ENCODE data around the gene IRF7. TPM values are rescaled to one million over a fixed set of nuclear protein-coding genes. Genes with fewer than 3 reads are reported as not detected.

The IRF7 gene
- total RNA-seq, 1 donor from 2014 or later, result 45.3 TPM

DNA sequence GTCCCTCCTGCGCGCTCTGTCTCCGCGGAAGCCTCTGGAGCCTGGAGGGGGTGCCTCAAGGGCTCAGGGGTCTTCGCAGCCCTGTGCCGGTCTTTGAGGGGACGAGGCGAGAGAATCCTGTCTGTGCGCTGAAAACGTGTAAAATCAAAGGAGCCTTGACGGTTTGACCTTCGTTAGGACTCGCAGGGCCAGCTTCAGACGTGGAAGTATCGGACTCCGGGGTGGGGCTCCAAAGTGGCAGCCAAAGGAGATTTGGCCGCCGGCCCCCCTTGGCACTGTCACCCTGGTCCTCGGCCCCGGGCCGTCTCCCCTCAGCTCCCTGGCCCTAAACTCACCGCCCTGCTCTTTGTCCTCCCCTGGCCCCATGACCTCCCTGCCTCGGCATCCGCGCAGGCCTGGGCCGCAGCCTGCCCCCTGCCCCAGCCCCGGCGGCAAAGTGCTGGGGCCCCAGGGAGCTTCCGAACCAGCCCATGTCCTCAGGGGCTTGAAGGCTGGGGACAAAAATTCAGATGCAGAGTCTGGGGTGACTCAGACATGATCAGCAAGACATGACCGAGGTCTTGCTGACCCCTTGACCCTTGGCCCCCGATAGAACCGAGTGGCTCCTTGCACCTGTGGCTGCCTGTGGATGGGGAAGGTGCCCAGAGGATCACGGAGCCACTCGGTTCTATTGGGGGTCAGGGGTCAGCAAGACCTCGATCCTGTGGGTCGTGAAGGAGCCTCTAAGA lies 46.4 kb downstream of the IRF7 start:
- peak overlapping the region; percentile 81 for H3K27ac Mint-ChIP-seq
- peak overlapping the region; percentile 85 for H3K4me3 Mint-ChIP-seq
- H3K36me3 Mint-ChIP-seq (ENCODE audit: low read depth), result peaks cover 13% of the 10 kb centered on the region
- H3K9me3 Mint-ChIP-seq, result no peaks in the 10 kb centered on the region
- H3K4me1 Mint-ChIP-seq, result peaks cover 17% of the 10 kb centered on the region
- DNase-seq, result no peak
- peaks cover 2% of the 10 kb centered on the region for H3K27me3 Mint-ChIP-seq
- intact Hi-C loops (cut with micrococcal nuclease), result loop anchor here (2.0 kb wide), 1 partner anchor 63 kb away; the partner anchor contains the start of gene RNH1

DNA sequence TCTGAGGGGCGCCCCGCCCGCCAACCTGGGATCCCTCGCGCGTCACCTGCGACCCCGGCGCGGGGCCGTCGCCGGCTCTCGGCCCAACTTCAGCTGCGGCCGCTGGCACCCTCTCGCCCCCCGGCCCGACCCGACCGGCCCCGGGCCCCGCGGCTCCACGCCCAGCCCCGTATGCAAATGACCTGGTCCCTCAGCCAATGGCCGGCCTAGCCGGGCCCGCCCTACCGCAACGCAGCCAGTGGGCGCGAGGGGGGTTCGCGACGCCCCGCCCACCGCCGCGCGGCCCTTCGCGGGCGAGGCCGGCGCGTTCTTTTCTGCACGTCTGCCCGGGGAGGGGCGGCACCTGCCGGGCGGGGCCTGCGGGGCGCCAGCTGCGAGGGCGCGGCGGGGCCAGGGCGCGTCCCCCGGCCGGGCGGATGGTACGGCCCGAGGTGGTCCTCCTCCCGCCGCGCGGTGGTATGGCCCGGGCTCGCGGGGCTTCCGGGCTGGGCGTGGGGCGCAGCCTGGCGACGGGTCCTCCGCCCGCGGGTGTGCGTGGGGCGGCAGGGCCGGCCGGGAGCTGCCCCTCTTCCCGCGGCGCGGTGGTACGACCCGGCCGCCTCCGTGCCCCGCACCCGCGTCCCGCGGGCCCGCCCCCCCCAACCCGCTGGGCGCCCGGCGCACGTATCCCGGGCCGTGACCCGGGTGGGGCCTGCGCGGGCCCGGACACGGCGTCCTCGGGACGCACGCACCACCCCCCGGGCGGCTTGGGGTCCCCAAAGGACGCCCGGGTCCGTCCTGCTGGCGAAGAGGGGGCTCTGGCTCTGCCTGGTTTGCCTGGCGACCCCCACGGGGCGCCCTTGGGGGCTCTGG lies 47.2 kb downstream of the IRF7 start:
- Mint-ChIP-seq H3K36me3 (ENCODE audit: low read depth) (peaks cover 15% of the 10 kb centered on the region), H3K4me3 (peak overlapping the region; percentile 85), H3K27ac (peak overlapping the region; percentile 81), H3K4me1 (peaks cover 15% of the 10 kb centered on the region), H3K27me3 (no peaks in the 10 kb centered on the region), H3K9me3 (no peaks in the 10 kb centered on the region)
- intact Hi-C loops (cut with micrococcal nuclease), result loop anchor here (1.0 to 2.0 kb wide), 2 partner anchors 8 to 62 kb away; partner anchors contain the start of genes PHRF1 and RNH1
- DNase-seq, result peak; percentile 99

DNA sequence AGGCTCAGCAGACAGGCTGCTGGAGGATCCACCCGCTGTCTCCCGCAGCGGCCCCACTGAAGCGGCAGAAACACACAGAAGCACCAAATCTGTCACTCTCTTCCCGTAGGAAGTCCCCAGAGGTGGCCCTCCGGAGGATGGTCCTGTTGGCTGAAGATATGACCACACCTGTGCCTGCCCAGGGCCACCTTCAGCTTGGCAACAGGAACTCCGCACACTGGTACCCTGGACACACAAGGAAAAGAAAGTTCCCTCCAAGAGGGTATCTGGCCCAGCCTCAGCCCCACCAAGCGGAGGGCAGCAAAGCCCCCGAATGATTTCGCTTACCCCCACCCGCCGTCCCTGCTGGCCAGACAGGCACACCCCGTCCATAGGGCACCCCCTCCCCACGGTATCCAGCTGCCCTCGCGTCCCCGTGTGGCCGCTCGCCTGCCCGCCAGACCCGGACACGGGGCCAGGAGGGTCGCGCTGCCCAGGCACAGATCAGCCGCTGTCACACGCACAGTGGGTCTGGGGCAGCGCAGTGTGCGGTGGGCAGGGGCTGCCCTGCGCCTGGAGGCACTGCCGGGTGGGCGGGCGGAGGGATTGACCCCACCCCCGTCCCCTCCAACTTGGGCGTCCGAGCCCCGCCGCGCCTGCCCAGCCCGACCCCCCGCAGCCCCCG lies 48.0 kb downstream of the IRF7 start:
- peak overlapping the region; percentile 81 for H3K27ac Mint-ChIP-seq

DNA sequence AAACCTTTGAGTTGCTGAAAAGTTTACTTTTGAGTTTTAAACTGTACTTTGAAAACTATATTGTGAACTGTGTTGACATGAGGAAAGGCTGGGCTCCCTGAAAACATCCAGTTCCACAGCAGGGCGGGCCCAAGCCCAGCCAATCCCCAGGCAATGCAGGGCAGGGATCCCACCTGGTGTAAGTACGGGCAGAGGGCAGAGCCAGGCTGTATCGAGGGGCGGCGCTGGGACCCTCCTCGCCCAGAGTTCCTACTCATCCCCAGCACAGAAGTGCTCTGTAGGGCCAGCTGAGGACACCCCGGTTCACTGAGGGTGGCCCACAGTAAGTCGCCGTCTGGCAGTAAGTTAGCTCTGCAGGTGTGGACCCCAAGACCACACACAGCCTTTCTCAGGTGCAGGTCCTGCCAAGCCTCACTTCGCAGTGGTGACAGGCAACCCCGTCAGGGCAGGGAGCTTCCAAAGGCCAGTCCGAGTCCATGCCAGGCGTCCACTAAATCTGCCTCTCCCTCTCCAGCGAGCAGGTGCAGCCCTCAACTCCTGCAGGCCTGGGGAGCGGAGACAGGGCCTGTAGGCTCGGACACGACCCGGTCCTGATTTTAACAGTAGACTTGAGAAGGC lies 48.6 kb downstream of the IRF7 start:
- H3K27ac Mint-ChIP-seq, result peak overlapping the region; percentile 81
- peak overlapping the region; percentile 89 for H3K4me3 Mint-ChIP-seq
- H3K4me1 Mint-ChIP-seq, result peaks cover 16% of the 10 kb centered on the region

More for the DNA sequence above, 48.0 kb downstream of the IRF7 start:
- intact Hi-C loops (cut with micrococcal nuclease), result loop anchor here (1.0 to 2.0 kb wide), 2 partner anchors 9 to 61 kb away; partner anchors contain the start of genes PHRF1 and RNH1
- DNase-seq, result no peak
- Mint-ChIP-seq H3K27me3 (no peaks in the 10 kb centered on the region), H3K36me3 (ENCODE audit: low read depth) (peaks cover 16% of the 10 kb centered on the region), H3K4me1 (peaks cover 16% of the 10 kb centered on the region), H3K4me3 (peak overlapping the region; percentile 89), H3K9me3 (no peaks in the 10 kb centered on the region)

DNA sequence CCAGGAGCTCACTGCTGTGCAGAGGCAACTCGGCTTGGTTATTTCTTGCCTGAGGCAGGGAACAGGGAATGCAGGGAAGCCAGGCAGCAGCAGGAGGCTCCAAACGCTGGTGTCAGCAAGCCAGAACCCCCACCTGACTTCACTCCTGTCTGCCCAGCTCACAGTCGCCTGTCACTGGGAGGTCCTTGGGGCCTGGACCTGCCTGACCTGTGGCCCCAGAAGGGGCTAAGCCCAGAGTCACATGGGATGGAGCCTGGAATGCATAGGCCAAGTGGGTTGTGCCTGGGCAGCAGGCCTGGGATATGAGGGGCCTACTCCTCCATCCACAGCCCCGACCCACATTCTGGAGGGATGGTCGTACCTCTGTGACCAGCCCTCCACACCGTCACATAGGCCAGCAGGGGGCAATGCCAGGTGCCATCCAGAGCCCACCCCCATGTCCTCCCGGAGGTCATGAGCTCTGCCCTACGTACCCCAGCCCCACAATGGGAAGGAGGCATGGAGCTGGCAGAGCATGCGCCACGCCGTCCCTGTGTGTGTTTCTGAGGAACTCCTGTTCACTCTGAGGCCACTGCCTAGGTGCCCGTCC lies 49.7 kb downstream of the IRF7 start:
- no peaks in the 10 kb centered on the region for H3K9me3 Mint-ChIP-seq
- H3K27ac Mint-ChIP-seq, result no peak overlapping the region
- intact Hi-C loops (cut with micrococcal nuclease), result no loop called here
- no peak for DNase-seq
- H3K4me1 Mint-ChIP-seq, result peaks cover 20% of the 10 kb centered on the region
- H3K27me3 Mint-ChIP-seq, result no peaks in the 10 kb centered on the region
- H3K4me3 Mint-ChIP-seq, result no peak overlapping the region
- H3K36me3 Mint-ChIP-seq (ENCODE audit: low read depth), result peaks cover 18% of the 10 kb centered on the region

More for the DNA sequence above, 48.6 kb downstream of the IRF7 start:
- Mint-ChIP-seq H3K27me3 (no peaks in the 10 kb centered on the region), H3K9me3 (no peaks in the 10 kb centered on the region), H3K36me3 (ENCODE audit: low read depth) (peaks cover 16% of the 10 kb centered on the region)
- DNase-seq, result peak; percentile 64
- intact Hi-C loops (cut with micrococcal nuclease), result no loop called here

DNA sequence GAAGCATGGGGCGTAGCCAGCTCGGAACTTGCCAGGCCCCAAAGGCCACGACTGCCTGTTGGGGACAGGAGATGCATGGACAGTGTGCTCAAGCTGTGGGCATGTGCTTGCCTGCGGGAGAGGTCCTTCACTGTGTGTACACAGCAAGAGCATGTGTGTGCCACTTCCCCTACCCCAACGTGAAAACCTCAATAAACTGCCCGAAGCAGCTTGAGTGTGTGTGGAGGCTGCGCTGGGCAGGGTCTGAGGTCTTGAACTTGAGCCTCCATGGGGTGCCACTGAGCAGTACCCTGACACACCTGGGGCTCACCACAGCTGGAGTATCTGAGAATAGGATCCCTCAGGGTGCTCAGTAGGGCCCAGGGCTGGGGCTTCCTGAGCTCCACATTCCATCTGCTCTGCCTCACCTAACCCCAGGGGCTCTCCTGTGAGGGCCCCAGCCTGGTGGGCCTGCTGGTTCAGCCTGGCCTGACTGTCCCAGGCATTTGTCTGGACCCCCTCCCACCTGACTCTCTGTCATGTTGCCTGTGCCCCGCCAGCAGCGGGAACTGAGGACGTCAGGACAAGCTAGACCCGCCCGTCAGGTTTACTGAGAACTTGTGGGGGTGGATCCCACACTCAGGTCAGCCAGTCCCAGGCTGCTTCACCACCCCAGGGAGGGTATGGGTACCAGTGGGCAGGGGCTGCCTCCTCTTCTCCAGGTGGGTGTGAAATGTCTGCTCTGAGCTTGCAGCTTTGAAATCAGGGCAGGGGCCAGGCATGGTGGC lies 51.8 kb downstream of the IRF7 start:
- no peak overlapping the region for H3K27ac Mint-ChIP-seq
- intact Hi-C loops (cut with micrococcal nuclease), result no loop called here

DNA sequence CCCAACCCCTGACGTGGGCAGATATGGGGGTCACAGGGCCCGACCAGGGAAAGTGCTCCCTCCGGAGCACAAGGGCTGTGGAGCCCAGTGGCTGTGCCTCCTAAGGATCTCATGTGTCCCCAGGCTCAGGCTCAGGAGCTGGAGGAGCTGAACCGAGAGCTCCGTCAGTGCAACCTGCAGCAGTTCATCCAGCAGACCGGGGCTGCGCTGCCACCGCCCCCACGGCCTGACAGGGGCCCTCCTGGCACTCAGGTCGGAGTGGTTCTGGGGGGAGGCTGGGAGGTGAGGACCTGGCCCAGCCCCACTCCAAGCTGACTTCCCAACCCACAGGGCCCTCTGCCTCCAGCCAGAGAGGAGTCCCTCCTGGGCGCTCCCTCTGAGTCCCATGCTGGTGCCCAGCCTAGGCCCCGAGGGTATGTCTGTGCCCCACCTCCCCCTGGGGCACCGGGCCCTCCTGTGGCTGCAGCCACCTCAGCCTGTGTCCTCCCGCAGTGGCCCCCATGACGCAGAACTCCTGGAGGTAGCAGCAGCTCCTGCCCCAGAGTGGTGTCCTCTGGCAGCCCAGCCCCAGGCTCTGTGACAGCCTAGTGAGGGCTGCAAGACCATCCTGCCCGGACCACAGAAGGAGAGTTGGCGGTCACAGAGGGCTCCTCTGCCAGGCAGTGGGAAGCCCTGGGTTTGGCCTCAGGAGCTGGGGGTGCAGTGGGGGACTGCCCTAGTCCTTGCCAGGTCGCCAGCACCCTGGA lies 52.5 kb downstream of the IRF7 start:
- no peaks in the 10 kb centered on the region for H3K9me3 Mint-ChIP-seq
- H3K27me3 Mint-ChIP-seq, result peaks cover under 1% of the 10 kb centered on the region
- peaks cover 22% of the 10 kb centered on the region for H3K4me1 Mint-ChIP-seq
- H3K36me3 Mint-ChIP-seq (ENCODE audit: low read depth), result peaks cover 18% of the 10 kb centered on the region
- no peak overlapping the region for H3K4me3 Mint-ChIP-seq
- DNase-seq, result no peak
- intact Hi-C loops (cut with micrococcal nuclease), result no loop called here
- no peak overlapping the region for H3K27ac Mint-ChIP-seq

More for the DNA sequence above, 51.8 kb downstream of the IRF7 start:
- Mint-ChIP-seq H3K4me1 (peaks cover 22% of the 10 kb centered on the region), H3K4me3 (no peak overlapping the region), H3K36me3 (ENCODE audit: low read depth) (peaks cover 18% of the 10 kb centered on the region), H3K27me3 (no peaks in the 10 kb centered on the region), H3K9me3 (no peaks in the 10 kb centered on the region)
- DNase-seq, result no peak

Other genes with a start within 250 kb of the IRF7 start
- 3.9 and 4.1 TPM in 2 replicates for gene B4GALNT4, start 246.5 kb downstream of the IRF7 start, total RNA-seq
- gene PKP3, start 221.7 kb downstream of the IRF7 start, total RNA-seq, result not detected in 2 replicates
- 40.7 and 42.7 TPM in 2 replicates for gene SIGIRR, start 201.0 kb downstream of the IRF7 start, total RNA-seq
- gene ANO9, start 173.9 kb downstream of the IRF7 start, total RNA-seq, result 35.4 and 36.9 TPM in 2 replicates
- gene PTDSS2, start 165.7 kb downstream of the IRF7 start, total RNA-seq, result 31.0 and 31.8 TPM in 2 replicates
- 130 and 134 TPM in 2 replicates for gene RNH1, start 108.7 kb downstream of the IRF7 start, total RNA-seq
- 70.8 and 94.4 TPM in 2 replicates for gene HRAS, start 80.4 kb downstream of the IRF7 start, total RNA-seq
- 2.1 and 2.3 TPM in 2 replicates for gene LRRC56, start 78.4 kb downstream of the IRF7 start, total RNA-seq
- 0.47 and 1.1 TPM in 2 replicates for gene LMNTD2, start 55.2 kb downstream of the IRF7 start, total RNA-seq
- gene RASSF7, start 55.0 kb downstream of the IRF7 start, total RNA-seq, result 21.8 and 23.1 TPM in 2 replicates
- 54.8 and 57.4 TPM in 2 replicates for gene PHRF1, start 39.5 kb downstream of the IRF7 start, total RNA-seq
- not detected in 2 replicates for gene CDHR5, start 9.0 kb upstream of the IRF7 start, total RNA-seq
- gene SCT, start 11.2 kb upstream of the IRF7 start, total RNA-seq, result not detected in 2 replicates
- gene DRD4, start 21.3 kb upstream of the IRF7 start, total RNA-seq, result 0.14 and 0.28 TPM in 2 replicates
- gene DEAF1, start 79.3 kb upstream of the IRF7 start, total RNA-seq, result 66.3 and 73.9 TPM in 2 replicates
- gene TMEM80, start 79.9 kb upstream of the IRF7 start, total RNA-seq, result 12.3 and 12.5 TPM in 2 replicates
- 15.3 and 19.8 TPM in 2 replicates for gene EPS8L2, start 90.3 kb upstream of the IRF7 start, total RNA-seq
- 265 and 279 TPM in 2 replicates for gene TALDO1, start 131.5 kb upstream of the IRF7 start, total RNA-seq
- 81.7 and 82.2 TPM in 2 replicates for gene GATD1, start 161.5 kb upstream of the IRF7 start, total RNA-seq
- 3.8 and 4.2 TPM in 2 replicates for gene CEND1, start 174.1 kb upstream of the IRF7 start, total RNA-seq
- 84.9 and 90.3 TPM in 2 replicates for gene SLC25A22, start 182.3 kb upstream of the IRF7 start, total RNA-seq
- 28.9 and 29.6 TPM in 2 replicates for gene PIDD1, start 189.3 kb upstream of the IRF7 start, total RNA-seq
- gene RPLP2, start 194.0 kb upstream of the IRF7 start, total RNA-seq, result 2,367 and 2,377 TPM in 2 replicates
- 55.0 and 56.4 TPM in 2 replicates for gene PNPLA2, start 203.0 kb upstream of the IRF7 start, total RNA-seq
- 1.5 and 3.0 TPM in 2 replicates for gene CRACR2B, start 212.0 kb upstream of the IRF7 start, total RNA-seq
- gene CD151, start 217.0 kb upstream of the IRF7 start, total RNA-seq, result 81.0 and 87.3 TPM in 2 replicates
- 113 and 117 TPM in 2 replicates for gene POLR2L, start 226.6 kb upstream of the IRF7 start, total RNA-seq
- gene TSPAN4, start 226.9 kb upstream of the IRF7 start, total RNA-seq, result 14.8 and 15.1 TPM in 2 replicates